HEK293 (cell line): ENCODE measurements around the gene RPIA.

Experiments used
- CTCF ChIA-PET: fragments of 350-600 bp; formaldehyde crosslinking; extraction: SDS; loops from one replicate; lab custom pipeline; 2021; ENCODE audit warnings: antibody characterized with exemption; lab: Yijun Ruan, JAX
- POLR2A ChIA-PET: fragments of 300-600 bp; formaldehyde crosslinking; extraction: SDS; loops from one replicate; lab custom pipeline; 2020; ENCODE audit warnings: antibody characterized with exemption, inconsistent platforms; lab: Yijun Ruan, JAX
- H3K27ac ChIP-seq: fragments of 200-500 bp; sonication (Bioruptor generic); 2 replicates; pipeline ENCODE4 v1.5.1; 2014; ENCODE audit warnings: low read depth, low read length, control low read depth, inconsistent platforms; ENCODE audit errors: extremely low read depth
- H3K36me3 ChIP-seq, 2 experiments: fragments of 200-500 bp in 1 of 2; sonication (Bioruptor generic) in 1 of 2; 1 replicate in 1 of 2; 2 replicates in 1 of 2; pipeline ENCODE4 v1.5.1; 2014 to 2017; ENCODE audit warnings: inconsistent platforms in 2 of 2, low read length in 2 of 2; ENCODE audit not compliant: control insufficient read depth in 2 of 2, insufficient read depth in 1 of 2
- H3K4me1 ChIP-seq: fragments of 200-500 bp; sonication (Bioruptor generic); 2 replicates; pipeline ENCODE4 v1.5.1; 2014; ENCODE audit warnings: mild to moderate bottlenecking, low read length, inconsistent platforms; ENCODE audit not compliant: control insufficient read depth, insufficient read depth
- H3K4me3 ChIP-seq: 2 replicates; pipeline ENCODE4 v1.5.1; 2011; ENCODE audit warnings: low read depth, mild to moderate bottlenecking, control low read depth, low read length, moderate library complexity
- H3K9me3 ChIP-seq: fragments of 200-500 bp; sonication (Bioruptor generic); 2 replicates; pipeline ENCODE4 v1.5.1; 2014; ENCODE audit warnings: low read depth, low read length, inconsistent platforms; ENCODE audit not compliant: control insufficient read depth, insufficient read depth
- EGR2 ChIP-seq: fragments of 450-650 bp; formaldehyde crosslinking; IDR thresholded peaks from 2 replicates; pipeline ENCODE4 v1.5.1; 2016; ENCODE audit warnings: low read depth, missing biosample characterization, missing genetic modification characterization
- FEZF1 ChIP-seq: fragments of 450-650 bp; formaldehyde crosslinking; IDR thresholded peaks from 2 replicates; pipeline ENCODE4 v1.5.1; 2016; ENCODE audit warnings: missing biosample characterization, missing genetic modification characterization
- GFI1B ChIP-seq: fragments of 450-650 bp; formaldehyde crosslinking; IDR thresholded peaks from 2 replicates; pipeline ENCODE4 v1.5.1; 2016; ENCODE audit warnings: missing biosample characterization, missing genetic modification characterization
- GLIS2 ChIP-seq: fragments of 450-650 bp; formaldehyde crosslinking; IDR thresholded peaks from 2 replicates; pipeline ENCODE4 v1.5.1; 2016; ENCODE audit warnings: missing biosample characterization, missing genetic modification characterization
- REPIN1 ChIP-seq: fragments of 450-650 bp; formaldehyde crosslinking; IDR thresholded peaks from 2 replicates; pipeline ENCODE4 v1.5.1; 2017; ENCODE audit warnings: missing biosample characterization, missing genetic modification characterization, low read depth
- SCRT1 ChIP-seq: fragments of 450-650 bp; formaldehyde crosslinking; IDR thresholded peaks from 2 replicates; pipeline ENCODE4 v1.5.1; 2016; ENCODE audit warnings: missing biosample characterization, missing genetic modification characterization, borderline replicate concordance
- WT1 ChIP-seq: fragments of 450-650 bp; formaldehyde crosslinking; IDR thresholded peaks from 2 replicates; pipeline ENCODE4 v1.5.1; 2016; ENCODE audit warnings: missing biosample characterization, missing genetic modification characterization
- ZBTB7A ChIP-seq: fragments of 450-650 bp; formaldehyde crosslinking; IDR thresholded peaks from 2 replicates; pipeline ENCODE4 v1.5.1; 2016; ENCODE audit warnings: low read depth, missing biosample characterization, missing genetic modification characterization
- ZNF132 ChIP-seq: fragments of 450-650 bp; formaldehyde crosslinking; IDR thresholded peaks from 2 replicates; pipeline ENCODE4 v1.5.1; 2017; ENCODE audit warnings: missing biosample characterization, missing genetic modification characterization, borderline replicate concordance
- ZNF146 ChIP-seq: fragments of 450-650 bp; formaldehyde crosslinking; IDR thresholded peaks from 2 replicates; pipeline ENCODE4 v1.5.1; 2016; ENCODE audit warnings: missing biosample characterization, missing genetic modification characterization
- ZNF211 ChIP-seq: fragments of 450-650 bp; formaldehyde crosslinking; IDR thresholded peaks from 2 replicates; pipeline ENCODE4 v1.5.1; 2016; ENCODE audit warnings: low read depth, missing biosample characterization, missing genetic modification characterization
- ZNF239 ChIP-seq: fragments of 450-650 bp; formaldehyde crosslinking; IDR thresholded peaks from 2 replicates; pipeline ENCODE4 v1.5.1; 2016; ENCODE audit warnings: missing biosample characterization, missing genetic modification characterization
- ZNF302 ChIP-seq: fragments of 450-650 bp; formaldehyde crosslinking; IDR thresholded peaks from 2 replicates; pipeline ENCODE4 v1.5.1; 2016; ENCODE audit warnings: missing biosample characterization, missing genetic modification characterization, low read depth
- ZNF311 ChIP-seq: fragments of 450-650 bp; formaldehyde crosslinking; IDR thresholded peaks from 2 replicates; pipeline ENCODE4 v1.5.1; 2017; ENCODE audit warnings: missing biosample characterization, missing genetic modification characterization, borderline replicate concordance
- ZNF423 ChIP-seq: fragments of 450-650 bp; formaldehyde crosslinking; IDR thresholded peaks from 2 replicates; pipeline ENCODE4 v1.5.1; 2016; ENCODE audit warnings: missing biosample characterization, missing genetic modification characterization
- ZNF48 ChIP-seq: fragments of 450-650 bp; formaldehyde crosslinking; IDR thresholded peaks from 2 replicates; pipeline ENCODE4 v1.5.1; 2016; ENCODE audit warnings: missing biosample characterization, missing genetic modification characterization
- ZNF501 ChIP-seq: fragments of 450-650 bp; formaldehyde crosslinking; IDR thresholded peaks from 2 replicates; pipeline ENCODE4 v1.5.1; 2016; ENCODE audit warnings: missing biosample characterization, missing genetic modification characterization
- ZNF555 ChIP-seq: fragments of 450-650 bp; formaldehyde crosslinking; conservative IDR thresholded peaks from 2 replicates; pipeline ENCODE4 v1.5.1; 2017; ENCODE audit warnings: missing biosample characterization, mild to moderate bottlenecking, missing genetic modification characterization, inconsistent platforms
- TF ChIP-seq, protein P1 (sequence below): fragments of 450-650 bp; formaldehyde crosslinking; IDR thresholded peaks from 2 replicates; pipeline ENCODE4 v1.5.1; 2016; ENCODE audit warnings: missing biosample characterization, missing genetic modification characterization
- TF ChIP-seq, protein P2 (sequence below): fragments of 450-650 bp; formaldehyde crosslinking; IDR thresholded peaks from 2 replicates; pipeline ENCODE4 v1.5.1; 2016; ENCODE audit warnings: missing biosample characterization, missing genetic modification characterization, borderline replicate concordance

Gene RPIA

DNA sequence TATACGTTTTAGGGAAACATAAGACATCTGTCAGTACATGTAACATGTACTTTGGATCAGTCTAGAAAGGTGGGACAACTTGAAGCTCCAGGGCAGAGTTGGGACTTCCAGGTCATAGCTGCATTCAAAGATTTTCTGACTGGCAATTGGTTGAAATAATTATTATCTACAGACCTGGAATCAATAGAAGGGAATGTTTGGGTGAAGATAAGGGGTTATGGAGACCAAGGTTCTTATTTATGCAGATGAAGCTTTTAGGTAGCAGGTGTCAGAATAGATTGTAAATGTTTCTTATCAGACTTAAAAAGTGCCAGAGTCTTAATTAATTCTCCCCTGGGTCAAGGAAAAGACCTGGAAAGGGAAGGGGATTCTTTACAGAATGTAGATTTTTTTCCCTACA, 19.8 kb downstream of the RPIA start:
- TF ChIP-seq ZNF302 (tag by site-specific recombination) (no peak), ZNF423 (tag by site-specific recombination) (no peak), ZNF132 (tag by site-specific recombination) (no peak)
- no peaks in the 10 kb centered on the region for H3K4me1 ChIP-seq
- no peaks in the 10 kb centered on the region; a peak in 1 of 3 replicates for H3K36me3 ChIP-seq
- no peaks in the 10 kb centered on the region for H3K9me3 ChIP-seq
- H3K27ac ChIP-seq, result no peak overlapping the region
- POLR2A ChIA-PET, result no interaction called here
- no peak overlapping the region for H3K4me3 ChIP-seq
- CTCF ChIA-PET, result interaction anchor here (1.1 kb wide), 1 partner anchor 40 kb away, joined by 3 read pairs; no protein-coding TSS in a partner anchor

DNA sequence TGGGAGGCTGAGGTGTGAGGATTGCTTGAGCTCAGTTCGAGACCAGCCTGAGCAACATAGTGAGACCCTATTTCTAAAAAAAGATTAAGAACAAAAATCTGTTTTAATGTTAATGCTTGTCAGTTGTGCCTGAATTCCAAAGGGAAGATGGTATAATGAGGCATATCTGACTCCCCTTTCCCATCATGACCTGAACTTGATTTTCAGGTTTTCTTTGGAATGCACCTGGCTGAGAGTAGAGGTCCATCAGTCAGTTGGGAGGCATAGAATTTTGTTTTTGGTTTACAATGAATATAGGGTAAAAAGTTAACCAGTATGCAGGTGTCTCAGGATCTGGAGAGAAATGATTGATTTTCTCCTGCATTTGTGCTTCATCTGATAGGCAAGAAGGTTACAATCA, 20.4 kb downstream of the RPIA start:
- no peak for TF ChIP-seq ZBTB7A (tag by site-specific recombination)
- TF ChIP-seq ZNF501, result no peak
- ChIA-PET CTCF (interaction anchor here (1.1 kb wide), 1 partner anchor 40 kb away, joined by 3 read pairs; no protein-coding TSS in a partner anchor), POLR2A (no interaction called here)
- Histone ChIP-seq H3K27ac (no peak overlapping the region), H3K36me3 (no peaks in the 10 kb centered on the region; a peak in 1 of 3 replicates), H3K4me1 (no peaks in the 10 kb centered on the region), H3K9me3 (no peaks in the 10 kb centered on the region), H3K4me3 (no peak overlapping the region)

DNA sequence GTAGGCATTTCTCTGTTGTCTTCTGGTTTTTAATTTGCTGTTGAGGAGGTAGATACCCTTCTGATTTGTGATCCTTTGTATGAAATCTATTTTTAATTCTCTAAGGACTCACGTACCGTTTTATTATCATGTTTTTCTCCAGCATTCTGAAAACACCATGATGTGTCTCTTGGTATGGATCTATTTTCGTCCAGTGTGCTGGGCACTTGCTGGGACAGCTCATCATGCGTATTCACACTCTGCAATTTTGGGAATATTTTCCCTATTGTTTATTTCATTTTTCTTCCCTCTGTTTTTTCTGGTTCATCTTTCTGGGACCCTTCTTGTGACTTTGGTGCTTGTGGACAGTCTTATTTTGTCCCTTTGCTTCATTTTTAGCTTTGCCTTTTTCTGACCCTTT, 21.9 kb downstream of the RPIA start:
- Histone ChIP-seq H3K36me3 (no peaks in the 10 kb centered on the region; a peak in 1 of 3 replicates), H3K4me1 (no peaks in the 10 kb centered on the region), H3K27ac (no peak overlapping the region), H3K4me3 (no peak overlapping the region), H3K9me3 (no peaks in the 10 kb centered on the region)
- ChIA-PET CTCF (interaction anchor here (0.5 to 0.7 kb wide), 3 partner anchors 122 to 362 kb away, joined by 3 to 5 read pairs (median 4); no protein-coding TSS in a partner anchor), POLR2A (no interaction called here)
- TF ChIP-seq, protein P1, sequence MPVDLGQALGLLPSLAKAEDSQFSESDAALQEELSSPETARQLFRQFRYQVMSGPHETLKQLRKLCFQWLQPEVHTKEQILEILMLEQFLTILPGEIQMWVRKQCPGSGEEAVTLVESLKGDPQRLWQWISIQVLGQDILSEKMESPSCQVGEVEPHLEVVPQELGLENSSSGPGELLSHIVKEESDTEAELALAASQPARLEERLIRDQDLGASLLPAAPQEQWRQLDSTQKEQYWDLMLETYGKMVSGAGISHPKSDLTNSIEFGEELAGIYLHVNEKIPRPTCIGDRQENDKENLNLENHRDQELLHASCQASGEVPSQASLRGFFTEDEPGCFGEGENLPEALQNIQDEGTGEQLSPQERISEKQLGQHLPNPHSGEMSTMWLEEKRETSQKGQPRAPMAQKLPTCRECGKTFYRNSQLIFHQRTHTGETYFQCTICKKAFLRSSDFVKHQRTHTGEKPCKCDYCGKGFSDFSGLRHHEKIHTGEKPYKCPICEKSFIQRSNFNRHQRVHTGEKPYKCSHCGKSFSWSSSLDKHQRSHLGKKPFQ (tag by site-specific recombination), result no peak
- TF ChIP-seq GLIS2, result no peak
- TF ChIP-seq ZNF211 (tag by site-specific recombination), result no peak
- no peak for TF ChIP-seq SCRT1 (tag by site-specific recombination)
- TF ChIP-seq, protein P2, sequence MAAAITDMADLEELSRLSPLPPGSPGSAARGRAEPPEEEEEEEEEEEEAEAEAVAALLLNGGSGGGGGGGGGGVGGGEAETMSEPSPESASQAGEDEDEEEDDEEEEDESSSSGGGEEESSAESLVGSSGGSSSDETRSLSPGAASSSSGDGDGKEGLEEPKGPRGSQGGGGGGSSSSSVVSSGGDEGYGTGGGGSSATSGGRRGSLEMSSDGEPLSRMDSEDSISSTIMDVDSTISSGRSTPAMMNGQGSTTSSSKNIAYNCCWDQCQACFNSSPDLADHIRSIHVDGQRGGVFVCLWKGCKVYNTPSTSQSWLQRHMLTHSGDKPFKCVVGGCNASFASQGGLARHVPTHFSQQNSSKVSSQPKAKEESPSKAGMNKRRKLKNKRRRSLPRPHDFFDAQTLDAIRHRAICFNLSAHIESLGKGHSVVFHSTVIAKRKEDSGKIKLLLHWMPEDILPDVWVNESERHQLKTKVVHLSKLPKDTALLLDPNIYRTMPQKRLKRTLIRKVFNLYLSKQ, result no peak
- TF ChIP-seq FEZF1 (tag by site-specific recombination), result no peak
- TF ChIP-seq ZNF311 (tag by site-specific recombination), result no peak

DNA sequence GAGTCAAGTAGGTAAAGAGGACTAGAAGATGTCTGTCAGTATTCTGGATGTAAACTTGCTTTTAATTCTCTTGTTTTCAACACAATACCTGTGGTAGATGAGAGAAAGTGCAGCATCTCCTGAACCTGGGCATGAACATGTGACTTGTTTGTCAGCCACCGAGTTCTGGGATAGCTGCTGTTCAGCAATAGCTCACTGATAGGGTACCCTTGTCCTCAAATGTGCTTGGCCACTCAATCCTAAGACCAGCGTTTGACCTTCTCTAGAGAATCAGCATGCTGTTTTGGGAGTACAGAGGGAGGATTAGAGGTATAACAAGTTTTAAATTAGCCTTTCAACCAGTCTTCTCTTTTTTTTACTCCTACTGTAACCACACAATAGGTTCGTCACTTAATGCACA, 23.2 kb downstream of the RPIA start:
- POLR2A ChIA-PET, result interaction anchor here (0.6 kb wide), 1 partner anchor 26 kb away, joined by 7 read pairs; no protein-coding TSS in a partner anchor
- Histone ChIP-seq H3K4me1 (no peaks in the 10 kb centered on the region), H3K27ac (no peak overlapping the region), H3K4me3 (no peak overlapping the region), H3K9me3 (no peaks in the 10 kb centered on the region), H3K36me3 (no peaks in the 10 kb centered on the region; a peak in 1 of 3 replicates)
- TF ChIP-seq ZNF48 (no peak), EGR2 (no peak), ZNF239 (tag by site-specific recombination) (no peak), REPIN1 (no peak), ZNF555 (tag by site-specific recombination) (no peak), WT1 (tag by site-specific recombination) (no peak), ZNF146 (tag by site-specific recombination) (no peak), GFI1B (tag by site-specific recombination) (no peak)
- CTCF ChIA-PET, result no interaction called here
